B cell (primary cell): ENCODE results near the gene TARBP2. TPM values are rescaled to one million over a fixed set of nuclear protein-coding genes. Genes with fewer than 3 reads are reported as not detected.

ENCODE experiments used
- ATAC-seq: fragments of 200-7000 bp; cut with Tn5 transposase; one replicate; pipeline ENCODE4 v1.10.0; 2021; ENCODE audit warnings: low read depth, mild to moderate bottlenecking, moderate number of reproducible peaks, moderate library complexity
- CTCF ChIA-PET: fragments of 350-600 bp; sonication (Branson Sonifier 250); formaldehyde crosslinking; loops from one replicate; lab custom pipeline; 2021; ENCODE audit warnings: antibody characterized with exemption, inconsistent platforms; lab: Charles Lee
- POLR2A ChIA-PET: fragments of 350-600 bp; sonication (Branson Sonifier 250); formaldehyde crosslinking; loops from one replicate; lab custom pipeline; 2021; ENCODE audit warnings: antibody characterized with exemption; lab: Charles Lee
- DNase-seq: peaks from one replicate; pipeline ENCODE4 v3.0.0; 2013
- H2AFZ ChIP-seq: 2 replicates; pipeline ENCODE4 v1.6.1; 2012; ENCODE audit warnings: mild to moderate bottlenecking, low read depth, low read length; ENCODE audit not compliant: insufficient read depth, poor library complexity, severe bottlenecking
- H3K27ac ChIP-seq, 2 donors: 1 replicate in 1 of 2; 2 replicates in 1 of 2; pipeline ENCODE4 v1.5.1; 2012 to 2013; ENCODE audit warnings: low read length in 2 of 2, mild to moderate bottlenecking in 2 of 2, moderate library complexity in 1 of 2
- H3K27me3 ChIP-seq, 4 experiments: fragments of 200-600 bp in 1 of 4; sonication (generic) in 1 of 4; replicated peaks in 1 of 4; 1 replicate in 2 of 4; 2 replicates in 2 of 4; pipeline versions ENCODE4 v1.6.1 to v1.7.0; 2013 to 2016; ENCODE audit warnings: low read length in 3 of 4, mild to moderate bottlenecking in 2 of 4, mixed read lengths in 1 of 4, moderate library complexity in 1 of 4; ENCODE audit not compliant: insufficient read depth in 4 of 4, control insufficient read depth in 3 of 4; ENCODE audit errors: control extremely low read depth in 1 of 4
- H3K36me3 ChIP-seq, 2 experiments: replicated peaks in 1 of 2; 1 replicate in 1 of 2; 2 replicates in 1 of 2; pipeline versions ENCODE4 v1.6.1 to v1.7.1; 2013; ENCODE audit warnings: low read length in 1 of 2; ENCODE audit not compliant: insufficient read depth in 2 of 2, control insufficient read depth in 1 of 2; ENCODE audit errors: control extremely low read depth in 1 of 2, extremely low read depth in 1 of 2
- H3K4me1 ChIP-seq, 2 donors: fragments of 200-600 bp in 1 of 2; sonication (generic) in 1 of 2; 1 replicate in 1 of 2; 2 replicates in 1 of 2; pipeline versions ENCODE4 v1.5.1 to v1.6.1; 2013 to 2017; ENCODE audit warnings: low read length in 2 of 2; ENCODE audit not compliant: control insufficient read depth in 2 of 2, insufficient read depth in 2 of 2
- H3K4me2 ChIP-seq: replicated peaks from 2 replicates; pipeline ENCODE3; 2012; ENCODE audit warnings: mild to moderate bottlenecking, low read depth, low read length; ENCODE audit not compliant: poor library complexity, severe bottlenecking
- H3K4me3 ChIP-seq, 5 experiments: fragments of 200-600 bp in 1 of 5; sonication (generic) in 1 of 5; 1 replicate in 3 of 5; 2 replicates in 2 of 5; pipeline versions ENCODE4 v1.5.1 to v1.7.0; 2011 to 2016; ENCODE audit warnings: low read length in 4 of 5, mild to moderate bottlenecking in 4 of 5, low read depth in 2 of 5, control low read depth in 1 of 5, moderate library complexity in 1 of 5; ENCODE audit not compliant: insufficient read depth in 1 of 5; ENCODE audit errors: control extremely low read depth in 1 of 5, extremely low read depth in 1 of 5
- H3K79me2 ChIP-seq: fragments of 200-600 bp; sonication (generic); one replicate; pipeline ENCODE4 v1.6.0; 2016; ENCODE audit warnings: low read length; ENCODE audit not compliant: control insufficient read depth, insufficient read depth
- H3K9ac ChIP-seq: fragments of 200-600 bp; sonication (generic); 2 replicates; pipeline ENCODE4 v1.6.1; 2017; ENCODE audit warnings: mild to moderate bottlenecking, low read length, moderate library complexity
- H3K9me3 ChIP-seq, 3 donors: one replicate each; pipeline versions ENCODE4 v1.6.1 to v1.7.1; 2013; ENCODE audit warnings: low read length in 2 of 3; ENCODE audit not compliant: control insufficient read depth in 2 of 3, insufficient read depth in 1 of 3; ENCODE audit errors: control extremely low read depth in 1 of 3
- H4K20me1 ChIP-seq: 2 replicates; pipeline ENCODE4 v1.6.0; 2012; ENCODE audit warnings: mild to moderate bottlenecking, low read length; ENCODE audit not compliant: insufficient read depth, control insufficient read depth, poor library complexity, severe bottlenecking
- H3K27ac Mint-ChIP-seq: one replicate; pipeline ENCODE4 v1.8.0; 2021; ENCODE audit warnings: mixed read lengths
- H3K27me3 Mint-ChIP-seq: one replicate; pipeline ENCODE4 v1.8.0; 2021; ENCODE audit warnings: mixed read lengths
- H3K4me1 Mint-ChIP-seq: one replicate; pipeline ENCODE4 v1.8.0; 2021; ENCODE audit warnings: mixed read lengths
- H3K4me3 Mint-ChIP-seq: one replicate; pipeline ENCODE4 v1.8.0; 2021; ENCODE audit warnings: mixed read lengths
- H3K9me3 Mint-ChIP-seq: one replicate; pipeline ENCODE4 v1.8.0; 2022; ENCODE audit warnings: mixed read lengths; ENCODE audit not compliant: insufficient read depth
- CTCF ChIP-seq: fragments of 200-600 bp; IDR thresholded peaks from one replicate; pipeline ENCODE4 v1.8.0; 2022; ENCODE audit warnings: antibody characterized with exemption, mild to moderate bottlenecking
- EZH2 ChIP-seq: IDR thresholded peaks from 2 replicates; pipeline ENCODE4 v1.6.1; 2012; ENCODE audit warnings: borderline replicate concordance, low read depth, mild to moderate bottlenecking, moderate library complexity, low read length; ENCODE audit not compliant: insufficient read depth, poor library complexity, severe bottlenecking
- WGBS: methylation state at CpG from one replicate; pipeline ENCODE4 v1.1.5; 2013; ENCODE audit warnings: missing lambda C conversion rate; ENCODE audit not compliant: insufficient coverage; 5-methylcytosine and 5-hydroxymethylcytosine counted together
- intact Hi-C: fragments of 100-400 bp; cut with micrococcal nuclease; formaldehyde crosslinking; loops from one replicate; pipeline ENCODE4 v1.10.0; 2022
- polyA plus RNA-seq: library from polyadenylated mRNA; depleted of rRNA; stranded (reverse); fragments of >200 nt; gene quantifications from 2 replicates; pipeline ENCODE4 v1.2.3, GENCODE V29; 2012
- total RNA-seq, 2 donors: library from RNA; stranded (reverse); fragments of 120-200 nt in 1 of 2; gene quantifications; 1 replicate in 1 of 2; 2 replicates in 1 of 2; pipeline versions ENCODE4 v1.2.3 to v1.2.4, GENCODE V29; 2013 to 2022

The TARBP2 gene
- total and polyA plus RNA-seq, 2 donors (not counting 1 experiment from before 2014, with no cell fraction given) = 41.6 to 47.2 TPM

DNA sequence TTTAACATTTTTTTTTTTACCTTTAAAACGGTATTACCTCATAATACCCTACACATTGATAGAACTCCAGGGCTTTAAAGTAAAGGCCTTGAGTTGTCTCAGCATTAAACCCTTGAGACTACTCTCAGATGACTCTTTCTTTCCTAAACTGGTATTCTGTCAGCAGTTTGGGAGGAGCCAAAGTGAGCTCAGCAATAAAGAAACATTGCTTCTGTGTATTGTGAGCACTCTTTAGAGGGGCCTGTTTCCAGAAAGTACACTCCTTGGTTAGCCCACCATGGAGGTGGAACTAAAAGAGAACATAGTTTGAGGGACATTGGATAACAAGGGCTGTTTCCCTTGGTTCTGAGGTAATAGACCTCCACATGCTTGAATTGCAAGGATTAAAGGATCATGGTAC lies 22.2 kb upstream of the TARBP2 start:
- peaks cover 6 to 77% of the 10 kb centered on the region in 2 experiments for H3K36me3 ChIP-seq
- no CpG with 5 or more reads among the region's 1 CpG for WGBS
- H3K4me1 ChIP-seq = no peaks in the 10 kb centered on the region
- peaks cover 89% of the 10 kb centered on the region for H4K20me1 ChIP-seq
- no peaks in the 10 kb centered on the region for H3K27me3 ChIP-seq
- DNase-seq = no peak
- no peaks in the 10 kb centered on the region for H3K9me3 Mint-ChIP-seq
- TF ChIP-seq EZH2 (no peak), CTCF (no peak)
- intact Hi-C loops = no loop called here
- no peak overlapping the region for H2AFZ ChIP-seq
- H3K27ac Mint-ChIP-seq = no peak overlapping the region
- H3K27me3 Mint-ChIP-seq = no peaks in the 10 kb centered on the region
- H3K4me2 ChIP-seq = no peak overlapping the region
- CTCF ChIA-PET = interaction anchor here (1.2 to 3.9 kb wide), 3 partner anchors 15 to 41 kb away, joined by 3 to 22 read pairs (median 3); partner anchors contain the start of gene NPFF
- peak overlapping the region in 1 of 2 donors; percentile 31 for H3K27ac ChIP-seq
- peaks cover 12% of the 10 kb centered on the region for H3K79me2 ChIP-seq
- H3K4me1 Mint-ChIP-seq = peaks cover 7% of the 10 kb centered on the region
- H3K9ac ChIP-seq = no peak overlapping the region
- no peak overlapping the region for H3K4me3 ChIP-seq
- H3K9me3 ChIP-seq = no peaks in the 10 kb centered on the region
- POLR2A ChIA-PET = interaction anchor here (0.6 kb wide), 1 partner anchor 147 kb away, joined by 3 read pairs; the partner anchor contains the start of gene ATF7
- H3K4me3 Mint-ChIP-seq = no peak overlapping the region
- no peak for ATAC-seq

DNA sequence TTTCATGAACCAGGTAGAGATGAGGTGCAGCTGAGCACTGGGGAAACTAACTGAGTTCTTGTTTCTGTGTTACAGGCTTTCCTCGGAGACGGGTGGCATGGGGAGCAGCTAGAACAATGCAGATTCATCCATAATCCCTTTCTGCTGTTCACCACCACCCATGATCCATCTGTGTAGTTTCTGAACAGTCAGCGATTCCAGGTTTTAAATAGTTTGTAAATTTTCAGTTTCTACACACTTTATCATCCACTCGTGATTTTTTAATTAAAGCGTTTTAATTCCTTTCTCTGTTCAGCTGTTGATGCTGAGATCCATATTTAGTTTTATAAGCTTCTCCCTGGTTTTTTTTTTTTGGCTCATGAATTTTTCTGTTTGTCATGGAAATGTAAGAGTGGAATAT lies 21.8 kb upstream of the TARBP2 start:
- WGBS = no CpG with 5 or more reads among the region's 5 CpGs
- Mint-ChIP-seq H3K27ac (no peak overlapping the region), H3K4me3 (no peak overlapping the region), H3K4me1 (peaks cover 7% of the 10 kb centered on the region), H3K9me3 (no peaks in the 10 kb centered on the region), H3K27me3 (no peaks in the 10 kb centered on the region)
- no peak for ATAC-seq
- Histone ChIP-seq H3K4me3 (no peak overlapping the region), H3K9me3 (no peaks in the 10 kb centered on the region), H3K79me2 (peaks cover 12% of the 10 kb centered on the region), H3K36me3 (peaks cover 2 to 75% of the 10 kb centered on the region in 2 experiments), H3K9ac (no peak overlapping the region), H4K20me1 (peaks cover 85% of the 10 kb centered on the region), H3K4me2 (no peak overlapping the region), H3K27ac (peak overlapping the region in 1 of 2 donors; percentile 31), H3K27me3 (no peaks in the 10 kb centered on the region), H3K4me1 (no peaks in the 10 kb centered on the region), H2AFZ (no peak overlapping the region)
- ChIA-PET CTCF (interaction anchor here (0.6 to 3.9 kb wide), 4 partner anchors 13 to 40 kb away, joined by 3 to 22 read pairs (median 4); partner anchors contain the start of gene NPFF), POLR2A (interaction anchor here (0.6 kb wide), 1 partner anchor 147 kb away, joined by 3 read pairs; the partner anchor contains the start of gene ATF7)
- no peak for DNase-seq
- intact Hi-C loops = no loop called here
- no peak for TF ChIP-seq CTCF
- TF ChIP-seq EZH2 = no peak
